ENCODE data around the gene FGF19. TPM values are rescaled to one million over a fixed set of nuclear protein-coding genes. Genes with fewer than 3 reads are reported as not detected.

FGF19 gene
- total RNA-seq, 4 donors from 2014 or later = not detected

DNA sequence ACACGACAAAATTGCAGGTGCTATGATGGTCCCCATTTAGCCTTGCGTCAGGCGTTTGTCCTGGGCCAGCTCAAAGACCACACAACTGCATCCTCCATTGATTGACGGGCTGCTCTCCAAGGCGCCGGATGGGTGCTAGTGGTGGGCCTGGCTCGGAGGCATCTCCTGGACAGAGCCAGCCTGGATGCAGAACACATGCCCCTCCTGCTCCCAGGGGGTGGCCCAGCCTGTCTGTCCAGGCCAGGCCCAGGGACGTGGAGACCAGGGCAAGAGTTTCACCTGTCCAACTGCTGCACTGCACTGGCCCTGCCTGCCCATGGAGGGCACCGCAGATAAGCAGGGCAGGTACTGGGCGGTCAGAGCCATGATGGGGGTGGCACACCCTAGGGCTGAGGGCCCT, 23.4 kb upstream of the FGF19 start:
- Histone ChIP-seq H3K4me1 (no peaks in the 10 kb centered on the region), H3K36me3 (no peaks in the 10 kb centered on the region), H3K27me3 (peaks cover 0 to 98% (median 0%) of the 10 kb centered on the region in 4 donors), H3K4me3 (no peak overlapping the region), H3K27ac (no peak overlapping the region), H3K9me3 (no peaks in the 10 kb centered on the region)
- WGBS, 2 donors = 80 to 81% methylated on average over 5 to 6 of the region's 10 CpGs
- no peak for DNase-seq
- TF ChIP-seq, protein P1, sequence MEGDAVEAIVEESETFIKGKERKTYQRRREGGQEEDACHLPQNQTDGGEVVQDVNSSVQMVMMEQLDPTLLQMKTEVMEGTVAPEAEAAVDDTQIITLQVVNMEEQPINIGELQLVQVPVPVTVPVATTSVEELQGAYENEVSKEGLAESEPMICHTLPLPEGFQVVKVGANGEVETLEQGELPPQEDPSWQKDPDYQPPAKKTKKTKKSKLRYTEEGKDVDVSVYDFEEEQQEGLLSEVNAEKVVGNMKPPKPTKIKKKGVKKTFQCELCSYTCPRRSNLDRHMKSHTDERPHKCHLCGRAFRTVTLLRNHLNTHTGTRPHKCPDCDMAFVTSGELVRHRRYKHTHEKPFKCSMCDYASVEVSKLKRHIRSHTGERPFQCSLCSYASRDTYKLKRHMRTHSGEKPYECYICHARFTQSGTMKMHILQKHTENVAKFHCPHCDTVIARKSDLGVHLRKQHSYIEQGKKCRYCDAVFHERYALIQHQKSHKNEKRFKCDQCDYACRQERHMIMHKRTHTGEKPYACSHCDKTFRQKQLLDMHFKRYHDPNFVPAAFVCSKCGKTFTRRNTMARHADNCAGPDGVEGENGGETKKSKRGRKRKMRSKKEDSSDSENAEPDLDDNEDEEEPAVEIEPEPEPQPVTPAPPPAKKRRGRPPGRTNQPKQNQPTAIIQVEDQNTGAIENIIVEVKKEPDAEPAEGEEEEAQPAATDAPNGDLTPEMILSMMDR (IDR thresholded peaks at IDR 0.05) = no peak
- TF ChIP-seq POLR2A (IDR thresholded peaks at IDR 0.05) = no peak
- intact Hi-C loops (cut with DNase I) = no loop called here

DNA sequence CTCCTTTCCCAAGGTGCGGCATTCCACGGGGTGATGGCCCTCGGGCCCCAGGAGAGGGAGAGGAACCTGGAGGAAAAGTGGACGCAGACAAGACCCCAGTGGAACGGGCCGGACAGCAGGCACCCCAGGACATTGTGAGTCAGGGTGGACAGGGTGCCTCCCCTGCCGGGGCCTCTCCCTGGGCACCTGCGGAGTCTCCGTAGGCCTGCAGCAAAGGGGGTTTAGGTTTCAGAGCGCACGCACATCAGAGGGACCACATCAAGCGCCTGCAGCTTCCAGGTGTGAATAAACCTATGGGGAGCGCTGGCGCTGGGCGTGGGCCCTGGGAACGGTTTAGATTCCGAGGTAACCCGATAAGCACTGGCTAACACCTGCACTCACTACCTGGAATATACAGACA, 22.7 kb upstream of the FGF19 start:
- no peak for TF ChIP-seq POLR2A (IDR thresholded peaks at IDR 0.05)
- TF ChIP-seq, protein P1 (IDR thresholded peaks at IDR 0.05) = no peak
- intact Hi-C loops (cut with DNase I) = no loop called here
- Histone ChIP-seq H3K4me3 (no peak overlapping the region), H3K27ac (no peak overlapping the region), H3K4me1 (no peaks in the 10 kb centered on the region), H3K27me3 (peaks cover 0 to 98% (median 0%) of the 10 kb centered on the region in 4 donors), H3K9me3 (no peaks in the 10 kb centered on the region), H3K36me3 (no peaks in the 10 kb centered on the region)
- WGBS, 2 donors = 54 to 63% methylated on average over 10 to 17 of the region's 18 CpGs
- DNase-seq = no peak

GRCh38 chr11:69726019-69726418, 22.2 kb upstream of the FGF19 start:
- Histone ChIP-seq H3K4me1 (no peaks in the 10 kb centered on the region), H3K4me3 (no peak overlapping the region), H3K27me3 (peaks cover 0 to 98% (median 0%) of the 10 kb centered on the region in 4 donors), H3K36me3 (no peaks in the 10 kb centered on the region), H3K27ac (no peak overlapping the region), H3K9me3 (no peaks in the 10 kb centered on the region)
- 55 to 75% methylated on average over 7 to 8 of the region's 9 CpGs for whole genome bisulfite sequencing, 2 donors
- no peak for TF ChIP-seq POLR2A (IDR thresholded peaks at IDR 0.05)
- intact Hi-C loops (cut with DNase I) = no loop called here
- DNase-seq = no peak

DNA sequence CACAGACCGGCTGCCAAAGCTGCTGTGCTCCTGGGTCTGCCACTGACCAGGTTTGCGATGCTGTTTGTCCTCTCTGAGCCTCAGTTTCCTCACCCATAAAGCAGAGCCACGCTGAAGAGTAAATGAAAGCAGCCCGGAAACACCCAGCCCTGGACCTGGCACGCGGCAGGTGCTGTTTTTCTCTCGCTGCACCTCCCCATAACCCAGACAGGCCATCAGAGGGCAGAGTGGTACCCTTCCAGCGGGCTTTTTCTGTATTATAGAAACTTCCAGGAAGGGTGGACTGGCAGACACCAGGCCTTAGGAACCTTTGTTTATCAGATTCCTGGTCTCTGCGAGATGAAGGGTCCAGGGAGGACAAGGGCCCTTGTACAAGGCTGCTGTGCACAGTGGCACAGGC, 17.9 kb upstream of the FGF19 start:
- no peaks in the 10 kb centered on the region for H3K9me3 ChIP-seq
- peaks cover 0 to 100% (median 1%) of the 10 kb centered on the region in 4 donors for H3K27me3 ChIP-seq
- intact Hi-C loops (cut with DNase I) = no loop called here
- H3K4me1 ChIP-seq = no peaks in the 10 kb centered on the region
- TF ChIP-seq, protein P1 (IDR thresholded peaks at IDR 0.05) = no peak
- TF ChIP-seq POLR2A (IDR thresholded peaks at IDR 0.05) = no peak
- no peak overlapping the region for H3K4me3 ChIP-seq
- DNase-seq = no peak
- 48% methylated on average over 3 of the region's 9 CpGs; no CpG with 5 or more reads in 1 of the 2 donors for WGBS, 2 donors
- H3K27ac ChIP-seq = no peak overlapping the region
- H3K36me3 ChIP-seq = no peaks in the 10 kb centered on the region

GRCh38 chr11:69721106-69721505, 17.3 kb upstream of the FGF19 start:
- peaks cover 0 to 100% (median 1%) of the 10 kb centered on the region in 4 donors for H3K27me3 ChIP-seq
- 42 to 70% methylated on average over 11 of the region's 14 CpGs for WGBS, 2 donors
- no peaks in the 10 kb centered on the region for H3K9me3 ChIP-seq
- H3K27ac ChIP-seq = no peak overlapping the region
- no peak overlapping the region for H3K4me3 ChIP-seq
- DNase-seq = no peak
- no peaks in the 10 kb centered on the region for H3K4me1 ChIP-seq
- intact Hi-C loops (cut with DNase I) = no loop called here
- TF ChIP-seq POLR2A (IDR thresholded peaks at IDR 0.05) = no peak
- TF ChIP-seq, protein P1 (IDR thresholded peaks at IDR 0.05) = no peak
- H3K36me3 ChIP-seq = no peaks in the 10 kb centered on the region

GRCh38 chr11:69718912-69719311, 15.1 kb upstream of the FGF19 start:
- no peaks in the 10 kb centered on the region for H3K9me3 ChIP-seq
- no peaks in the 10 kb centered on the region for H3K4me1 ChIP-seq
- TF ChIP-seq, protein P1 (IDR thresholded peaks at IDR 0.05) = no peak
- TF ChIP-seq POLR2A (IDR thresholded peaks at IDR 0.05) = no peak
- no peak for DNase-seq
- WGBS, 2 donors = 81 to 85% methylated on average over 3 of the region's 8 CpGs
- H3K36me3 ChIP-seq = no peaks in the 10 kb centered on the region
- no peak overlapping the region for H3K27ac ChIP-seq
- H3K4me3 ChIP-seq = no peak overlapping the region
- peaks cover 0 to 96% (median 1%) of the 10 kb centered on the region in 4 donors for H3K27me3 ChIP-seq
- intact Hi-C loops (cut with DNase I) = no loop called here
